Central memory CD8-positive, alpha-beta T cell (primary cell): Measurements from ENCODE around the gene TLR5.

Experiments used
- ATAC-seq: fragments of 150-1000 bp; cut with Tn5 transposase; replicated peaks from 2 replicates; pipeline ENCODE4 v1.10.0; 2022; ENCODE audit warnings: mild to moderate bottlenecking, moderate FRiP score, moderate number of reproducible peaks; ENCODE audit not compliant: poor library complexity, severe bottlenecking; ENCODE audit errors: extremely low read depth
- DNase-seq, 2 donors: peaks; one replicate each; pipeline ENCODE4 v3.0.0; 2021; ENCODE audit warnings: low spot score in 2 of 2
- H3K27ac Mint-ChIP-seq: one replicate; pipeline ENCODE4 v1.8.0; 2022; ENCODE audit warnings: low read depth, mild to moderate bottlenecking, moderate library complexity, mixed read lengths
- H3K27me3 Mint-ChIP-seq: one replicate; pipeline ENCODE4 v1.8.0; 2022; ENCODE audit warnings: mixed read lengths
- H3K36me3 Mint-ChIP-seq: one replicate; pipeline ENCODE4 v1.8.0; 2022; ENCODE audit warnings: mild to moderate bottlenecking, moderate library complexity, mixed read lengths; ENCODE audit not compliant: insufficient read depth
- H3K4me1 Mint-ChIP-seq: one replicate; pipeline ENCODE4 v1.8.0; 2022; ENCODE audit warnings: mixed read lengths
- H3K4me3 Mint-ChIP-seq: one replicate; pipeline ENCODE4 v1.8.0; 2022; ENCODE audit warnings: mild to moderate bottlenecking, moderate library complexity, mixed read lengths
- H3K9me3 Mint-ChIP-seq: one replicate; pipeline ENCODE4 v1.8.0; 2022; ENCODE audit warnings: mixed read lengths

Gene TLR5, protein sequence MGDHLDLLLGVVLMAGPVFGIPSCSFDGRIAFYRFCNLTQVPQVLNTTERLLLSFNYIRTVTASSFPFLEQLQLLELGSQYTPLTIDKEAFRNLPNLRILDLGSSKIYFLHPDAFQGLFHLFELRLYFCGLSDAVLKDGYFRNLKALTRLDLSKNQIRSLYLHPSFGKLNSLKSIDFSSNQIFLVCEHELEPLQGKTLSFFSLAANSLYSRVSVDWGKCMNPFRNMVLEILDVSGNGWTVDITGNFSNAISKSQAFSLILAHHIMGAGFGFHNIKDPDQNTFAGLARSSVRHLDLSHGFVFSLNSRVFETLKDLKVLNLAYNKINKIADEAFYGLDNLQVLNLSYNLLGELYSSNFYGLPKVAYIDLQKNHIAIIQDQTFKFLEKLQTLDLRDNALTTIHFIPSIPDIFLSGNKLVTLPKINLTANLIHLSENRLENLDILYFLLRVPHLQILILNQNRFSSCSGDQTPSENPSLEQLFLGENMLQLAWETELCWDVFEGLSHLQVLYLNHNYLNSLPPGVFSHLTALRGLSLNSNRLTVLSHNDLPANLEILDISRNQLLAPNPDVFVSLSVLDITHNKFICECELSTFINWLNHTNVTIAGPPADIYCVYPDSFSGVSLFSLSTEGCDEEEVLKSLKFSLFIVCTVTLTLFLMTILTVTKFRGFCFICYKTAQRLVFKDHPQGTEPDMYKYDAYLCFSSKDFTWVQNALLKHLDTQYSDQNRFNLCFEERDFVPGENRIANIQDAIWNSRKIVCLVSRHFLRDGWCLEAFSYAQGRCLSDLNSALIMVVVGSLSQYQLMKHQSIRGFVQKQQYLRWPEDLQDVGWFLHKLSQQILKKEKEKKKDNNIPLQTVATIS

GRCh38 chr1:223142795-223143536, at the start of gene TLR5:
Gene TLR5, minus strand, starts transcription at chr1:223143248. Its CDS starts 30,217 bp downstream, at chr1:223113031.
- H3K9me3 Mint-ChIP-seq, result peaks cover 10% of the 10 kb centered on the region
- H3K36me3 Mint-ChIP-seq, result no peaks in the 10 kb centered on the region
- no peaks in the 10 kb centered on the region for H3K27me3 Mint-ChIP-seq
- peak within 1 kb of the TSS; percentile 38 for H3K27ac Mint-ChIP-seq
- peak; percentile 84 for ATAC-seq
- peak; percentile 73 to 85 for DNase-seq
- peak within 1 kb of the TSS; percentile 78 for H3K4me3 Mint-ChIP-seq
- H3K4me1 Mint-ChIP-seq, result peaks cover 18% of the 10 kb centered on the region

DNA sequence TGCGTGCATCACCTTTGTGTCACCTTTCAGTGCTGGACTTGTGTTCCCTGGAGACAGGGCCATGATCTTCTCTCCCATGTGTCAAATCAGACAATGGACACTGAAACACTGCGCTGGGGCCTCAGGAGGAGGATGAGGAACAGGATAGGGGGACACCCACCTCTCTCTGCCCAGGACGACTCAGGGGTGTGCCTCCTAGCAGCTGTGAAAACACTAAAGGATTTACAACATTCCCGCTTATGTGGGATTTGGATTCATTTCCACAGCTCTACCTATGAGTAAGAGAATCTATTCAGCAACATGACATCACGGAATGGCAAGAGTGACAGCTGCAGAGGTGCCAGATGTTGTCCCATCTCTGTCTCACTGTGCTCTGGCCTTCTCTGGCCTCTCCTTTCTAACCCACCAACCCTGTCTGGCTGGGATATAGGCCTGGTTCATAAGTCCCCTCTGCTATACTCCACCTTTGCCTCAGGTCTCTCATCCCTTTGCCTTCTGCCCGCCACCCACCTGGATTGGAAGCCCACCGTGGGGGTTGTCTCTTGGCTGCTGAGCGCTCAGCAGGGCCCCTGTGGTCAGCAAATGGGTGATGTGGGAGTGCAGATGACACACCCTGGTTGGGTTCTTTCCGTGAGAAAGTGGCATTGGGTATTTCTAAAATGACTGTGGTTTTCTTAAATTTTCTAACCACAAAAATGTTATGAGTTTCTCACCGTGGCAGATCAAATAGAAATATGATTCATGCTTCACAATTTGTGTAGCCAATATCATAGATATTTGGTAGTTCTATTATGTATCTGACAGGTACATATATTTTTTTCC, 47.1 kb upstream of the TLR5 start:
- H3K27me3 Mint-ChIP-seq, result no peaks in the 10 kb centered on the region
- ATAC-seq, result peak; percentile 73

DNA sequence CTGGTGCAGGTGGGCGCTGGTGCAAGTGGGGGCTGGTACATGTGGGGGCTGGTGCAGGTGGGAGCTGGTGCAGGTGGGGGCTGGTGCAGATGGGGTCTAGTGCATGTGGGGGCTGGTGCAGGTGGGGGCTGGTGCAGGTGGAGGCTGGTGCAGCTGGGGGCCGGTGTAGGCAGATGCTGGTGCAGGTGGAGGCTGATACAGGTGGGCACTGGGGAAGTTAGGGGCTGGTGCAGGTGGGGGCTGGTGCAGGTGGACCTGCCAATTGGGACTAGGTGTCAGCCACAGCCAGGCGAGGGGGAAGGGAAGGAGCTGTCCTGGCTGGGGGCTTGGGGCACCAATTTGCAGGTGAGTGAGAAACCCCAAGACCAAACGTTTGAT, 46.5 kb upstream of the TLR5 start:
- peak overlapping the region; percentile 91 for H3K27ac Mint-ChIP-seq
- DNase-seq (no peak), ATAC-seq (no peak)
- H3K36me3 Mint-ChIP-seq, result peaks cover 3% of the 10 kb centered on the region
- no peaks in the 10 kb centered on the region for H3K9me3 Mint-ChIP-seq
- no peaks in the 10 kb centered on the region for H3K27me3 Mint-ChIP-seq
- peaks cover 43% of the 10 kb centered on the region for H3K4me1 Mint-ChIP-seq
- peak overlapping the region; percentile 45 for H3K4me3 Mint-ChIP-seq

More for the DNA sequence above, 47.1 kb upstream of the TLR5 start:
- Mint-ChIP-seq H3K4me1 (peaks cover 41% of the 10 kb centered on the region), H3K9me3 (no peaks in the 10 kb centered on the region), H3K36me3 (peaks cover 3% of the 10 kb centered on the region), H3K27ac (peak overlapping the region; percentile 91), H3K4me3 (peak overlapping the region; percentile 45)
- no peak for DNase-seq

DNA sequence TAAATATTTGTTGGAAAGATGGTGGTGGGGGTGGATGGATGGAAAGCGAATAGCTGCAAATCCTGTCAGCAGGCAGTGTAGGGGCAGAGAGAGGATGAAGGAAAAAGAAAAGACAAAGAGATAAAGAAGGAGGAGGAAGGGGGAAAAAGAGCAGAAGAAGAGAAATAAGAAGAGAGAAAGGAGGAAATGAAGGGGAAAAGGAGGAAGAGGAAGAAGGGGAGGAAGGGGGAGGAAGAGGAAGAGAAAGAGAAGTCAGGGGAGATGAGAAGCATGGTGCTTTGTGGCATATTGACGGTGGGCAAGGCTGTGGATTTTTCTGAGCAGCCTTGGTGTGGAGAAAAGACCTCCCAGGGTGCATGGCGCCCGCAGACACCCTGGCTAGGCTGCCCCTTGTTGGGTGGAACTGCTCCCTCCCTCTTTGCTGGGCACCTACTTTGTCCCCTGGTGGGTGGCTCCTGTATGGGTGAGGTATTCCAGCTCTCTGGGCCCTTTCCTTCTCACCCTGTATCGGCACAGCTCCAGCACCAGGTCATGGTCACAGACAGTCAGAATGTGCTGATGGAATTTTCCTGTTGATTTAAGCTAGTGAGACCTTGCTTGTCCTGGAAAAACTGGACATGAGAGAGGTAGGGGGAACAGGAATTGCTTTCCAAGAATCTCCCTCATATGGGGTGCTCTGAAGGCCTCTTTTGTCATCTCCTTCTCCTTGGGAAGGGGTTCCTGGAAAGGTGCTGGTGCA, 45.7 kb upstream of the TLR5 start:
- Mint-ChIP-seq H3K9me3 (no peaks in the 10 kb centered on the region), H3K36me3 (peaks cover 3% of the 10 kb centered on the region), H3K4me3 (peak overlapping the region; percentile 1), H3K4me1 (peaks cover 43% of the 10 kb centered on the region), H3K27me3 (no peaks in the 10 kb centered on the region), H3K27ac (peak overlapping the region; percentile 47)
- DNase-seq, result no peak
- no peak for ATAC-seq

- DNase-seq (no peak), ATAC-seq (no peak)
- H3K27me3 Mint-ChIP-seq, result peaks cover 11% of the 10 kb centered on the region
- H3K4me3 Mint-ChIP-seq, result no peak overlapping the region
- no peak overlapping the region for H3K27ac Mint-ChIP-seq
- no peaks in the 10 kb centered on the region for H3K9me3 Mint-ChIP-seq
- H3K36me3 Mint-ChIP-seq, result peaks cover 3% of the 10 kb centered on the region
- H3K4me1 Mint-ChIP-seq, result peaks cover 42% of the 10 kb centered on the region
Observed at GRCh38 chr1:223186800-223187199, 43.8 kb upstream of the TLR5 start.

GRCh38 chr1:223183268-223183862, 40.3 kb upstream of the TLR5 start:
- peaks cover 18% of the 10 kb centered on the region for H3K4me1 Mint-ChIP-seq
- DNase-seq (no peak), ATAC-seq (no peak)
- no peak overlapping the region for H3K4me3 Mint-ChIP-seq
- H3K9me3 Mint-ChIP-seq, result no peaks in the 10 kb centered on the region
- peaks cover 3% of the 10 kb centered on the region for H3K36me3 Mint-ChIP-seq
- no peak overlapping the region for H3K27ac Mint-ChIP-seq
- peaks cover 46% of the 10 kb centered on the region for H3K27me3 Mint-ChIP-seq

DNA sequence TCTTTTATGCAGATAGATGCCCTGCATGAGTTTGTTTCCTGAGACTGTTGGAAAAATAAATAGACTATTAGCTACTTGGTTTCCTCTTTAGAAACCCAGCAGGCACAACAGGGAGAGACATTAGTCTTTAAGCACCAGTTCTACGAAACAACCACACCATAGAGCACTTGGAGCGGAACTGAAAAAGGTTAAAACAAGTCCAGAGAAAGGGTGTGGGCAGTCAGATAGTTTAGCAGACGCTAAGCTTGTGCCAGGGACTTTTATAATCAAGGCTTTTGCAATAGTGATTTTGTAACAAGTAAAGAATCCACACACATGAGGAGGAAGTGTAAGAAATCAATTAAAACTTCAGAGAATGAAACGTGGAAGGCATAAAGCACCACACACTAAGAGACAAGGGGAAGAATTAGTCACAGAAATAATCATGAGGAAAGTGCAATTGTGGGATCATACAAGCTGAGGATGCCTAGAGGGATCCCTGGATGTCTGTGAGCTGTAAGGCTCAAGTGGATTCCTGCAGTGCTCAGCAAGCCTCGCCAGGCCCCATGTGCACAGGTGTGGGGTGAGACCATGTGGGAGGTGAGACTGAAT, 37.8 kb upstream of the TLR5 start:
- peaks cover 3% of the 10 kb centered on the region for H3K36me3 Mint-ChIP-seq
- ATAC-seq, result no peak
- H3K27me3 Mint-ChIP-seq, result peaks cover 56% of the 10 kb centered on the region
- H3K4me3 Mint-ChIP-seq, result no peak overlapping the region
- DNase-seq, result no peak
- H3K4me1 Mint-ChIP-seq, result peaks cover 17% of the 10 kb centered on the region
- no peak overlapping the region for H3K27ac Mint-ChIP-seq
- H3K9me3 Mint-ChIP-seq, result no peaks in the 10 kb centered on the region

- Mint-ChIP-seq H3K27ac (peak overlapping the region; percentile 67), H3K9me3 (no peaks in the 10 kb centered on the region), H3K36me3 (peaks cover 3% of the 10 kb centered on the region), H3K4me3 (no peak overlapping the region), H3K27me3 (peaks cover 56% of the 10 kb centered on the region), H3K4me1 (peaks cover 12% of the 10 kb centered on the region)
- no peak for ATAC-seq
- no peak for DNase-seq
Observed at GRCh38 chr1:223179786-223180185, 36.7 kb upstream of the TLR5 start.

DNA sequence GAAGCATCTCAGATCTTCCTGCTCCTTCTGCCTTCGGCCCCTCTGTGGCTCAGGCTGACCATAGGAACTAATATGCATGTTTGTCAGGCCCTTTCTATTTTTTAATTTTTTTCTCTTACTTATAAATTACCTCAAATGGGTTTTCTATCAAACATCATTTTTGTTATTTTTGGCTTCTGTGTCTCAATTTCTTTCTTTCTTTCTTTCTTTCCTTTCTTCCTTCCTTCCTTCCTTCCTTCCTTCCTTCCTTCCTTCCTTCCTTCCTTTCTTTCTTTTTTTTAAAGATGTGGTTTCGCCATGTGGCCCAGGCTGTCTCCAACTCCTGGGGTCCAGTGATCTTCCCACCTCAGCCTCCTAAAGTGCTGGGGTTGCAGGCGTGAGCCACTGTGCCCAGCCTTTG, 36.2 kb upstream of the TLR5 start:
- Mint-ChIP-seq H3K36me3 (peaks cover 3% of the 10 kb centered on the region), H3K27ac (peak overlapping the region; percentile 67), H3K27me3 (peaks cover 56% of the 10 kb centered on the region), H3K4me3 (no peak overlapping the region), H3K4me1 (peaks cover 11% of the 10 kb centered on the region), H3K9me3 (no peaks in the 10 kb centered on the region)
- DNase-seq, result no peak
- ATAC-seq, result no peak

DNA sequence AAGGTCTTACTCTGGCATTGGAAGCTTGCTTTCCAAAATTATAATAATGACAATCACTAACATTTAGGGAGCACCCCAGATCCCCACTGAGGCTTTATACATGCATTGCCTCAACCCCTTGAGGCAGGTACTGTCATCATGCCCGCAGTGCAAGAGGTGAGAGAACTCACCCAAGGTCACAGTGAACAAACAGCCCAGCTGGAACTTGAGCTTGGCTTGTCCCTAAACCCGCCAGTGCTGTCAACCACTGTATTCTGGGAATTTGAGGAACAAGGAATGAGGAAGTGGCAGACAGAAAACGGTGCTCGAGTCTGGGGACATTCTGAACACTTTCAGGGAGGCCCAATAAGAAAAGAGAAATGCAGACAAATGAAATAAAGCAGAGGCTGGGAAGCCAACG, 34.6 kb upstream of the TLR5 start:
- ATAC-seq (no peak), DNase-seq (no peak)
- Mint-ChIP-seq H3K4me1 (peaks cover 11% of the 10 kb centered on the region), H3K36me3 (peaks cover 3% of the 10 kb centered on the region), H3K27me3 (peaks cover 54% of the 10 kb centered on the region), H3K27ac (no peak overlapping the region), H3K9me3 (no peaks in the 10 kb centered on the region), H3K4me3 (no peak overlapping the region)

- H3K9me3 Mint-ChIP-seq, result no peaks in the 10 kb centered on the region
- H3K4me1 Mint-ChIP-seq, result peaks cover 11% of the 10 kb centered on the region
- H3K4me3 Mint-ChIP-seq, result no peak overlapping the region
- no peak overlapping the region for H3K27ac Mint-ChIP-seq
- peaks cover 41% of the 10 kb centered on the region for H3K27me3 Mint-ChIP-seq
- ATAC-seq (no peak), DNase-seq (no peak)
- peaks cover 3% of the 10 kb centered on the region for H3K36me3 Mint-ChIP-seq
Observed at GRCh38 chr1:223176437-223176836, 33.4 kb upstream of the TLR5 start.
